Ureter (tissue), 1 donor: Measurements from ENCODE around the gene ZBTB5. TPM values are rescaled to one million over a fixed set of nuclear protein-coding genes. Genes with fewer than 3 reads are reported as not detected.

ENCODE experiments used
- DNase-seq: peaks from one replicate; pipeline ENCODE4 v3.0.0-alpha.2; 2020; ENCODE audit warnings: low spot score
- total RNA-seq: library from RNA; stranded (reverse); gene quantifications from one replicate; pipeline ENCODE4 v1.2.4, GENCODE V29; 2023
- donor health status: DM: yes; HTN: yes; CAD: no.

Gene ZBTB5
- total RNA-seq, 1 donor from 2014 or later = 12.6 TPM

DNA sequence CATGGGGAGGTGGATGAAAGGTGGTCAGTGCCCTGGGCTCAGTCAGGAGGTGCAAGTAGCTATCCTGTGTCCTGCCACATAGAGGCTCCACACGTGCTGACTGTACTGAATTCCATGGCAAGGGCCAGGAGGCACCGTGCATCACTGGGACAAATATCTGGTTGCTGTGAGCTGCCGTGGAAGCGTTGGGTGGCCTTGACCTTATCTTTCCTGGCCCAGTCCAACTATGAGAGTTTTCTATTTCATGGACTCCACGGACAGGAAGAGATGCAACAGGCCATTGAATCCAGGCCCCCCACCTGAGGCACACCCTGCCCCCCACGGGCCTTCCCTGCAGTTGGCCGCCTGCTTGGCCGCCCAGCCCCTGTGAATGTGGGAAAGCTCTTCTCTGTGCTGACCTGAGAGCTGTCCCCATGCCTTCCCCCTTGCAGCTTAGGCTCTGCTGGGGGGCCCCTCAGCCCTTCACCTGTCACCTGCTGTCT lies 41.0 kb downstream of the ZBTB5 start:
- DNase-seq = no peak

DNA sequence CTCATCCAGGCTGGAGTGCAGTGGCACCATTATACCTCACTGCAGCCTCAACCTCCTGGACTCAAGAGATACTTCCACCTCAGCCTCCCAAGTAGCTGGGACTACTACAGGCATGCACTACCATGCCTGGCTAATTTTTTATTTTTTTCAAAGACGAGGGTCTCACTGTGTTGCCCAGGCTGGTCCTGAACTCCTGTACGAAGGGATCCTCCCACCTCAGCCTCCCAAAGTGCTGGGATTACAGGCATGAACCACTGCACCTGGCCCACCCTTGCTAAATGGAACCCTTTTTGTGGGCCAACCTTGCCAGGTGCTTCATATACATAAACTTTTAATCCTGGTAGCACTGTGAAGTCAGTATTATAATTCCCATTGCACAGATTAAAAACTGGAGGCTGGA lies 41.7 kb downstream of the ZBTB5 start:
- no peak for DNase-seq

DNA sequence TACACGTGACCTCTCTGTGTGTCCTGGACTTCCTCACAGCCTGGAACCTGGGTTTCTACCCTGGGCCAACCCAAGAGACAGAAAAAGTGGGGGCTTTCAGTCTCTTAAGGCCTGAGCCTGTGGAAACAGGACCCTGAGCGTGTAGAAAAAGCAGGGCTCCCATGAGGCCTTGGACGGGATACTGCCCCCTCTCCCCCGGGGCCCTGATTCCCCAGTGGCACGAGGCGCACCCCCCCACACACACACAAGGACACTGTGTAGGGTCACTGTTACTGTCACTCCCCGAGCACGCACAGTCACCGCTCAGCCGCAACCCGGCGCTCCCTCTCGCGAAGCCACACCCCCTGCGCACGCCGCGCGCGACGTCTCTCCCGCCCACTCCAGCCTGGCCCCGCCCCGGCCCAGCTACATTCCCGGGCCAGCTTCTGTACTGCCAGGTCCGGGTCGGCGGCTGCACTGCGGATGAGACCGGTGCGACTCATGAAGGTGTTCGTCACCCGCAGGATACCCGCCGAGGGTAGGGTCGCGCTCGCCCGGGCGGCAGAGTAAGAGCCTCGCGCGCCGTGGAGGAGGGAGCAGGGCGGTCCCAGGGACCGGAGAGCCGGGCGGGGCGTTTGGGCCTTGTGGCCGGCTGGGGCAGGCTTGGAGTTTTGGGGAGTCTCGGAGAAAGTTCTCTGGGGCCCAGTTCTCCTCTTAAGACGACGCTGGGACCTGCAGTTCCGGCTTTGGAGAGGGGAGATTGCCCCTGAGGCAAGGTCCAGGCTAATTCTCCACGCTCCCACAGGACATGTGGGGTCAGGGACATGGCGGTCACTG lies 42.8 kb downstream of the ZBTB5 start, which contains the start of gene GRHPR:
GRHPR (plus strand) TSS at position 408 of the 816 bp plus-strand sequence; CDS start at position 463, 55 bp downstream.
- peak; percentile 93 for DNase-seq

DNA sequence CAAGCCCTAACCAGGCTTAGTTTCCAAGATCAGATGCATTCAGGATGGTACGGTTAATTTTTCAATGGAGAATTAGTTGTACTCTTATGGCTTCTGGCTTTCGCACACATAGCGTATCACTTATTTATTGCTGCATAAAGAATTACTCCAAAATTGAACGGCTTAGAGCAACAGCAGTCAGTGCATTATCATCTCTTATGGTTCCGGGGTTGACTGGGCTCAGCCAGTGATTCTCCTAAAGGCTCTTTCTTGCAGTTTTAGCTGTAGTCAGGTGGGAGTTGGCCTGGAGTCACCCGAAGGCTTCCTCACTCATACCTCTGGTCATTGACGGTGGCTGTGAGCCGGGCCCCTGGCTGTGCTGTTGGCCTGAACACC lies 43.3 kb downstream of the ZBTB5 start:
- no peak for DNase-seq

DNA sequence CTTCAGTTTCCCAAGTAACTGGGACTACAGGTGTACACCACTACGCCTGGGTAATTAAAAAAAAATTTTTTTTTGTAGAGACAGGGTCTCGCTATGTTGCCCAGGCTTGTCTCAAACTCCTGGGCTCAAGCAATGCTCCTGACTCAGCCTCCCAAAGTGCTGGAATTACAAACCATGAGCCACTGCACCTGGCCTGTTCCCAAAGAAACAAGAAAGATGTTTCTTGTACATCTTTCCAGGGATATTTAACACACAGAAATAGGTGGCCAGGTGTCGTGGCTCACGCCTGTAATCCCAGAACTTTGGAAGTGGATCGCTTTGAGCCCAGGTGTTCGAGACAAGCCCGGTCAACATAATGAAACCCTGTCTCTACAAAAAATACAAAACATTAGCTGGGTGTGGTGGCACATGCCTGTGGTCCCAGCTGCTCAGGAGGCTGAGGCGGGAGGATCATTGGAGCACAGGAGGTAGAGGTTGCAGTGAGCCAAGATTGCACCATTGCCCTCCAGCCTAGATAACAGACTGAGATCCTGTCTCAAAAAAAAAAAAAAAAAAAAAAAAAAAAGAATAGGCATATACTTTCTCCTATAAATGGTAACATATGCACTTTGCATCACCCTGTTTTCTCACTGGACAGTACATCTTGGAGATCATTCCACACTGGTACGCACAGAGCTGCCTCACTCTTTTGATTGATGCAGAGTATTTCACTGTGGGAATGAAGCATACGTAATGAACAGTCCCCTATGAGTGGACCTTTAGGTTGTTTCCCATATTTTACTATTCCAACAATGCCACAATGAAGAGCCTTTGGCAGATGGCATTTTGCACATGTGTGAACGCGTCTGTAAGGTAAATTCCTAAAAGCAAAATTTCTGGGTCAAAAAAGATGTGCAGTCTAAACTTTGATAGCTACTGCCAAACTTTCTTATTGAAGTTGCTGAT lies 44.7 kb downstream of the ZBTB5 start:
- DNase-seq = no peak

DNA sequence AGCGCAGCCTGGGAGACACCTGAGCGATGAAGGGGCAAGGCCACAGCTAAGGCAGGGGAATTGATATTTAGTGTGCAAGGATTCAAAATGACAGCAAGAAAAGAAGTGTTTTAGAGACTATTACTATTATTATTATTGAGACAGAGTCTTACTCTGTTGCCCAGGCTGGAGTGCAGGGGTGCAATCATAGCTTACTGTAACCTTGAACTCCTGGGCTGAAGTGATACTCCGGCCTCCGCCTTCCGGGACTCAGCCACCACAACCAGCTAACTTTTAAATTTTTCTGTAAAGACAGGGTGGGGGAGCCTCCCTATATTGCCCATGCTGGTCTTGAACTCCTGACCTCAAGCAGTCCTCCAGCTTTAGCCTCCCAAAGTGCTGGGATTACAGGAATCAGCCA lies 46.0 kb downstream of the ZBTB5 start:
- DNase-seq = no peak

DNA sequence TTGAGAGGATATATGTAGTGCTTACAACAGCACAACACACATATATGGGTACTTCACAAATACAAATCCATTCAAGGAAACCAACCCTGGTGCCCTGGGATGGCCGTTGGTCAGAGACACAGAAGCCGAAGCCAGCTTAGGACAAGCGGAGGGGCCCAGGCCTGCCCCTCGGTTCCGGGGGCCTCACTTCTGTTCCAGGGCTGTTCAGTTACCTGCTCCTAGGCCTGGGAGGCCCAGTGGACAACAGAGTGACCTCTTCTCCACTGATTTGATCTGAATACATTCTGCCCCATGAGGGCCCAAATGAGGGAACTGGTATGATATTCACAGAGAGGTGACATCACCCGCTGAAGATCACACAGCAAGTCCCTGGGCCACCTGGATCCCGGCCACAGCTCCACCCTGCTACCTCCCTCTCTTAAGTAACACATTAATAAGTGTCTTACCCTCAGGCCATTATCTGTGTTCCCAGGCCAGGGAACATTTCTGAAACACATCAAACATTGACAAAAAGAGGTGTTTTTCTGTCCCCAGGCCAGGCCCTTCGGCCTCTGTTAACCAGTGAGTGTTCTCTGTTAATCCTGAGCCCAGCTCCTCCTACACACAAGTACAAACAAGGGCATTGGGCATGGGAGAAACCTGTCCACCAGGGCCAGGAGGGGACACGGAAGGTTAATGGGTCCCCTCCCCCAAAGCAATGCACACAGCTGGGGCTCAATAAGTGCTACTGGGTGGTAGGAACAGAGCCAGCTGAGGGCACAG lies 47.2 kb downstream of the ZBTB5 start:
- no peak for DNase-seq

DNA sequence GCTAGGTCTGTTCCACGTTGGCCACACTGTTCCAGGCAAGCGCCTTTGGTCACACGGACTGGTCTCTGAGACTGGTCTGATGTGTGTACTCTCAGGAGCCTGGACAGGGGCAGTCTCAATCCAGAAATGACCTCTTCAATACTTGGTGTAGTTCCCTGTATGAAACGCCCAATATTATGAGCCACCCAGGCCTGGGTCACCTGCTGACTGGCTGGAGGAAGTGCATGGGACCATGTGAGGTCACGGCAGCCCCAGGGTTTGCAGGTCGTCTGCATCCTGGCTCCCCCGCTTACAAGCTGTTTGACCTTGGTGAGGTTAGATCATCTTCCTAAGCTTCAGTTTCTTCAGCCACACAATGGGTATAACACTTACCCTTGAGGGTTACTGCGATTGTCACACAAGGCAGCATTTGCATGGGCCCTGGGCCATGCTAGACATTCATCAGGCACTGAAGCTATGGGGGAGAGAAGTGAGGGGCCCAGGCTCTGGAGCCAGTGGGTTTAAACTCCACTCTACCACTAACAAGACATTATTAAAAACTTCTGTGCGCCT lies 47.9 kb downstream of the ZBTB5 start:
- DNase-seq = no peak

DNA sequence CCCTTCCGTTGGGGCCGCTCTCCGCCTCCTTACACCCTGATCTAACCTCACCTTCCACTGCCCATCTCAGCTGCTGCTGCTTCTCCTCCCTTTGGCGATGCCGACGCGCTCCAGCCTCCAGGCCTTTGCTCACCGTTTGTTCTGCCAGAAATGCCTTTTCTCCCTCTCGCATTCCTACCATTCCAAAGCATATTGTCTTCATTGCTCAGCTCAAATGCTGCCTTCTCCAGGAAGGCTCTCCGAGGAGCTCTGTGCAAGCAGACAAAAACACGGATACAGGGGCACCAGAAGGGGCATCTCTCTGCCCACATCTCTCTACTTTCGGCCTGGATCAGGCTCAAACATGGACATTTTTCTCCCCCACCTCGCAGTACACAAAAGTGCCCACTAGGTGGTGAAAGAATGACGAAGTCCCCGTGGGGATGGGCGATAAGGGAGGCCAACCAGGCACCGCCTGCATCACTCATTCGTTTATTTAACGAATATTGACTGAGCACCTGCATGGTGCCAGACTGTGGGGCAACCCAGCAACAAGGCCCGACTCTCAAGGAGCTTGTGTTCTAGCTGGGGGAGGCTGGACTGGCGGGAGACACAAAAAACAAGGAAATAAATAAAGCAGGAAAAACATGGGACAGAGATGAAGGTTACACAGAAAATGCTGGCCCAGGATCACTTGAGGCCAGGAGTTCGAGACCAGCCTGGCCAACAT lies 50.1 kb downstream of the ZBTB5 start:
- peak; percentile 74 for DNase-seq

DNA sequence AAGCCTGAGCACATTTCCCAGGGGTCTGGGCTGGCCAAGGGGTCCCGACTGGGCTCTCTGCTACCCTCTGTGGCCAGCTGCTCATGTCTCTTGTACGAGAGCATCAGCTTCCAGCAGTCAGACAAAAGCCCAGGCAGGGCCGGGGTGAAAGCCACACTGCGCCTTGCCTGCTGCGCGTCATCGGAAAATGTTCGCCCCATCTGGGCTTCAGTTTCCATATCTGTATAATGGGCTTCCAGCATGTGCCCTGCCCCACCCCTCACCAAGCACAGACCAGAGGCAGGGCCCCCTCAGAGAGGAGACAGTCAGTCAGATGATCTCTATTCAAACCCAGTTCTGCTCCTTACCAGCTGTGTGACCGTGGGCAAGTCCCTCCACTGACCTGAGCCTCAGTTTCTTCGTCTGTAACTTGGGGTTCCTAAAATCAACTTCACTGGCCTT lies 50.7 kb downstream of the ZBTB5 start:
- DNase-seq = no peak

DNA sequence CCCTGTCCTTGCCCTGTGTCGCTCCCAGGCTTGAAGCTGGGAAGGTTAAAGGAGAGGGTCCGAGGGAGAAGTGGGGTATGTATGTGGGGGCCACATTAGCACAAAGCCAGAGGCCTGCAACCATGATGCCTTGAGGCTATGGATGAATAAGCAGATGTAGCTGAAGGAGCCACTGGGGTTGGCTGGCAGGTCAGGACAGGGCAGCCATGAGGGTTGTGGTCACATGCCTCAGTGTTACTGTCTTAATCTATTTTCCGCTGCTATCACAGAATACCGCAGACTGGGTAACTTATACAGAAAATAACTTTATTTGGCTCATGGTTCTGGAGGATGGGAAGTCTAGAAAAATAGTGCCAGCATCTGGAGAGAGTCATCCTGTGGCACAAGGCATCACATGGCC lies 51.9 kb downstream of the ZBTB5 start:
- DNase-seq = no peak

DNA sequence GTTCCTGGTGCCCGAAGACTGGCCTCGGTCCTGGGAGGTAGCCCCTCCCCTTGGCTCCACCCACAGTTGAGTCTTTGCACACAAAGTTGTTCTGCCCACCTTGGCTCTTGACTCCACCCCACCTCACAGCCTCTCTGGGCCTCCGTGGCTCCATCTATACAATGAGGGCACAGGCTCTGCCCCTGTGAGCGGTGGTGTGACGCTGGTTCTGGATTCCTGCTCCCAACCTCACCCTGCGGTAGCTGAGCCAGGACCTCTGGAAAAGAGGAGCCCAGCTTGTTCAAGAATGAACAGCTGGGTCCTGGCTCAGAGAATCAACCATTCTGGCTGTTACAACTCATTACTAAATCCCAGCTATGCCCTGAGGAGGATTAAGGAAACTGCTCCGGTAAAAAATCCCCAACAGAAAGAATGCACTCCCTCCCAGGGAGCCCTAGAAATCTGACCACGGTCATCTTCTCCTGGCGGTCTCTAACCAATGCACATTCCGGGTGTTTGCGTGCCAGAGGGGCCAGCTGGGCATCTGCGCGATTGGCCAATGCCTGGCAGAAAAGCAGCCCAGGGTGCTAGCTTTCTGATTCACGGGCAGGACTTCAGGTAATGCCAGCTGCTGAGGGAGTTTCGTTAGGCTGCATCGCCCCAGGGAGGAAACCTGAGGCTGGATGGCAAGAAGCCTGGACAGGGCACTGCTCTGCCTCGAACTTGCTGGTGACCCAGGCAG lies 52.7 kb downstream of the ZBTB5 start:
- DNase-seq = no peak

DNA sequence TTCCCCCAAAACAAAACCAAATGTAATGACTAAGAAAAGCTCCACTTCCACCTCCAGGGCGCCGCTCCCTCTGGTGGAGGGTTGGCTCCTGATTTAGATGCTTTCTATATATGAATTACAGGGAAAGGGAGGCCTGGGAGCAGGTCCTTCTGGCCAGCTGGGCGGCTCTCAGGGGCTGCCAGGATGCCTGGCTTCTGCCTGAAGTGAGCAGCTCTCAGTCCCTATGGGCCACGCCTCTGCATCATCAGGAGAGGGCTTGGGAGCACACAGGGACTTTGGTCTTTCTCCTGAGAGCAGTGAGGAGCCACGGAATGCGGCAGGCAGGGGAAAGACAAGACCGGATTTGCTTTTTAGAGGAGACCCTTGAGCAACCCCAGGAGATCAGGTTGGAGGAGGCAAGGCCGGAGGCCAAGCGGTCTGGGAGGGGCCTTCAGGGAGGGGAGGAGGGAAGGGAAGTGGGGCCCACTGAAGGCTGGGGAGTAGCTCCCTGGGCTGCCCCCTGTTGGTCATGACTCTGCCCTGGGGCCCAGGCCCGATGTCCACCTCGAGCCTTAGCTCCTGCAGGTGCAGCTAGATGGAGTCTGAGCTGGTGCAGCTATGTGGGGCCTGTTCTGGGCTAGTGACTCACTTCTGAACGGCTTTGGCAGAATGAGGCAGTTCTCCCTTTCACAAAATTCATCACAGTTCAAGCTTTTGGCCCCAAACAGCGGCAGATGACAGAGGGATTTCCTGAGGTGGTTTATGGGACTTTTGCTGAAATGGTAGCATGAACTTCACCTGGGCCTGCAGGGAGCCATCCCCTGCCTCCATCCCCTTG lies 54.1 kb downstream of the ZBTB5 start:
- DNase-seq = no peak

DNA sequence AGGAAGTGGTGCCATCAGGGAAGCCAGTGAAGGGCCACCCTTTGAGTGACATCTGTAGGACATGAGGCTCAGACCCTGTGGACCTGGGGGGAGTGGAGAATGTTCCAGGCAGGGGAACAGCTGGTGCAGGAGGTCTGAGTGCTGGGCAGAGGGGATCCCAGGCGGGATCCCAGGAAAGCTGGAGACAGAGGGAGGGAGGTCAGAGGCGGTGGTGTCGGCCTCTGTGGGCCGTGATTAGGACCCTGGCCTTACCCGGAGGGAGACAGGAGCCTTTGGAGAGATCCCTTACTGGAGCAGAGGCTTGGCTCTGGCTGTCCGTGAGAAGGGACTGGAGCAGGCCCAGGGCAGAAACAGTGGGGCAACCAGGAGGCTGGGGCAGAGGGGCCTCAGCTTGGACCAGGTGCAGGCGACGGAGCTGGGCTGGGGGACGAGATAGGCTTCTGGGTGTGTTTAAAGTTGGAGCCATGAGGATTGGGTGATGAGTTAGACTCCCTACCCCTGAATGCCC lies 54.8 kb downstream of the ZBTB5 start:
- no peak for DNase-seq

DNA sequence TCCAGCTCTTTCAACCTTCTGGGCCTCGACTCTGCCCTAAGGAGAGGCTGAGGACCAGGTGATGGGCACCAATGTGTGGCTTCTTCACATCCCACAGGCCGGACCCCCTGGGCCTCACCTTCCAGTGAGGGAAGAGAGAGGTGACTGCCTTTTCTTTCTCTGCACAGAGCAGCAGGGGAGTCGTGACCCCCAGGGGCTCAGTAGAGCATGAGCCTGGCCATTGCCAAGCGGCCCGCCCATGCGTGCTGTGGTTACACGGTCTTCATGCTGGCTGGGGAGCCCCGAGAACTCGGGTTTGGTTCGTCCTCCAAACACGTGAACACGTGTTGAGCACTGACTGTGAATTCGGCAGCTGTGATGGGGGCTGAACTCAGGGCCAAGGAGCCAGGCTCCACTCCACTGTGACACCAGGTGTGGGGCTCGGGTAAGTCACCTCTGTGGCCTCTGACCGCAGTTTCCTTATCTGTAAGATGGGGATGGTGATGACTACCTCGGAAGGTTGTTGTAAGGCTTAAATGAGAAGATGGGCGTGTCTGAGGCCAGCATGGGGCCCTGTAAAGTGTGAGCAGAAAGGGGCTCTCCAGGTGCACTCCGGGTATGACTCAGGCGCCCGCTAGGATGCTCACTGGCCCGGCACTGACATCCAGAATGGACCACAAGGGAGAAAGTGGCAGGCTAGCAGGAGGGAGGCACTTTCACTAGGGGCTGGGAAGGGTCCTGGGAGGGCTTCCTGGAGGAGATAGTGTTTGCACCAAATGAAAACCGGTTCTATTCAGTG lies 56.1 kb downstream of the ZBTB5 start:
- no peak for DNase-seq

DNA sequence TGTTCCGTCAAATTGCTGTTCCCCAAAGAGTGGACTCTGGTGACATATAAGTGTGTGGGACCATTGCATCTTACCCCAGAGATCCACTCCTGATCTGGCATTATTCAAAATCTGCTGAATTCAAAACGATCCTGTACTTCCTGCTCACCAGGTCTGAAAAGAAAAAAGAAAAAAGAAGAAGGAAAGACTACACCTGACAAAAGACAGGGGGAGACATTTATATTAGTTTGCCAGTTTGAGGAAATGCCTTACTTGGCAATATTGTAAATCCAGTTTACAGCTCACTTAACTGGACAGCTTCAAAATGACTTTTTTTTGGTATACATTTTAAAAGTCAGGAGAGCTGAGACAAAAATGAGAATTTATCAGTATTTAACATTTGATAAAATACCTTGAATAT lies 57.8 kb downstream of the ZBTB5 start:
- no peak for DNase-seq

DNA sequence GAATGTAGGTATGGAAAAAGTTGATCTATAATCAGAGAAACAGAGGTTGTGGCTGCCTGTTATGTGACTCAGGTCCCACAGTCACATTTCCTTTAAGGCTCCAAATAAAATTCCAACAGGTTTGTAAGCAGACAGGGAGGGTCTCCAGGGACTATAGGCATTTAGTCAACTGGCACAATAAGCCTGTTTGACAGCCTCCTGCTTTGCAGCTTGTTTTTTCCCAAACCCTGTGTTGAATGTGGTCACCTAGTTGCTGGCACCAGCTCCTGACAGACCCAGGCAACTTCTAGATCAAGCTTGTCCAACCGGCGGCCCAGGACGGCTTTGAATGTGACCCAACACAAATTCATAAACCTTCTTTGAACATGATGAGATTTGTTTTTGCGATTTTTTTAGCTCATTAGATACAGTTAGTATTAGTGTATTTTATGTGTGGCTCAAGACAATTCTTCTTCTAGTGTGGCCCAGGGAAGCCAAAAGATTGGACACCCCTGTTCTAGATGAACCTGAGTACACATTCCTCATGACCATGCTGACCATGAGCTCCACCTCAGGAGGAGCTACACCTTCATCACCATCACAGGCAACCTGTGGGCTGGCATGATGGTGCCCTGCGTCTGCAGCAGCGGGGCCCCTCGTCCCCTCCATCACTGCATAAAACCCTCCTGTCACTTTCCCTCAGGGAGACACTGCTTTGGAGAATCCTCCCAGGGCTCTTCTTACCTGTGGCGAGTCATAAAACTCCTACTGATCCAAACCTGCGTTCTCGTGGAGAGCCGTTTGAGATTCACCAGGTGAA lies 58.4 kb downstream of the ZBTB5 start:
- no peak for DNase-seq
